Measurements from ENCODE around the gene GPR152.
"Not testable (repeated sequence)": the region's sequence is repeated elsewhere in the genome, so short reads cannot be mapped to it uniquely, and the experiment has no call there.

The GPR152 gene

DNA sequence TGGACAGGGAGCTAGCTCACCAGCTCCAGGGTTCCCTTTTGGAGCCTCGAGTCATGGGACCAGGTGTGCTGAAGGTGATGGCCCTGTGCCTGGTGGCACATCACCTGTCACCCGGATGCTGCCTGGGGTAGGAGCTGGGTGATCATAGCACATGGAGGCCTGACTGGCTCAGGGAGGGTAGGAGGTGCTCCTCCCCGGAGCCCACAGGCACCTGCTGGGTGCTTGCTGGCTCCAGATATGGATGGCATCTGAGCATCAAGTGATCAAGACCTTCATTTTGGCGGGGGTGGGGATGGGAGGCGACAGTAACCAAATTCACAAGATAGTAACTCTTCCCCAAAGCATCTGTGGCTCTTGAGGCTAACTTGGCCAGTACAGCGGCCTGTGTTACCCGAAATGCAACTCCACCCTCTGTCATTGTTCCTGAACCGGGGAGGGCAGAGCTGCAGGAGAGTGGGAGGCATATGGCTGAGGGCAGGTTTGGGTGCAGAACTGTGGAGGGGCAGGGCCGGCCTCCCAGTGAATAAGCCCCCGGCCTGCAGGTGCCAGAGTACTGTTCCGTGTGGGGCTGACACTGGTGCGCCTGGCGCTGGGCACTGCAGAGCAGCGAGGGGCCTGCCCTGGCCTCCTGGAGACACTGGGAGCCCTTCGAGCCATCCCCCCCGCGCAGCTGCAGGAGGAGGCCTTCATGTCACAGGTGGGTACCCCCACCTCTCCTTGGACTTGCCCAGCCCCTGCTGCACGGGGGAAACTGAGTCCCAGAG, 43.9 kb downstream of the GPR152 start:
- DNase-seq, result no peak

DNA sequence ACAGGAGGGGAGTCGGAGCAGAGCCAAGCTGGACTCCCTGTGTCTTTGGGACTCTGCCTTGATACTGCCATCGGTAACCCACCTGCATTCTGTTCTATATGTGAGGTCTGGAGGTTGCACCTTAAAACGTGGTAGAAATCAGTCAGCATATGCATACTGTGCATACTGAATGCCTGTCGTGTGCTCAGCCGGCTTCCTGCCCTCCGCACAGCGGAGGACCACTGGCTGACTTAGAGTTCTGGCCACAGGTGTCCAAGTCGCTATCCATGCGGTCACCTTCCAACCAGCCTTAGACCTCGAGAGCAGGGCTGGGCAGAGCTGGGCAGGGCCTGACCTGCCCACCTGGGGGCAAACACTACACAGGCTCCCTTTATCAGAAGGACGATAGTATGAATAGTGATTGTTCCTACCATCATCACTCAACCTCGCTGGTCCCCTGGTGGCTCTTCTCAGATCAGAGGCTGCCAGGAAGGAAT, 44.8 kb downstream of the GPR152 start:
- no peak for DNase-seq

DNA sequence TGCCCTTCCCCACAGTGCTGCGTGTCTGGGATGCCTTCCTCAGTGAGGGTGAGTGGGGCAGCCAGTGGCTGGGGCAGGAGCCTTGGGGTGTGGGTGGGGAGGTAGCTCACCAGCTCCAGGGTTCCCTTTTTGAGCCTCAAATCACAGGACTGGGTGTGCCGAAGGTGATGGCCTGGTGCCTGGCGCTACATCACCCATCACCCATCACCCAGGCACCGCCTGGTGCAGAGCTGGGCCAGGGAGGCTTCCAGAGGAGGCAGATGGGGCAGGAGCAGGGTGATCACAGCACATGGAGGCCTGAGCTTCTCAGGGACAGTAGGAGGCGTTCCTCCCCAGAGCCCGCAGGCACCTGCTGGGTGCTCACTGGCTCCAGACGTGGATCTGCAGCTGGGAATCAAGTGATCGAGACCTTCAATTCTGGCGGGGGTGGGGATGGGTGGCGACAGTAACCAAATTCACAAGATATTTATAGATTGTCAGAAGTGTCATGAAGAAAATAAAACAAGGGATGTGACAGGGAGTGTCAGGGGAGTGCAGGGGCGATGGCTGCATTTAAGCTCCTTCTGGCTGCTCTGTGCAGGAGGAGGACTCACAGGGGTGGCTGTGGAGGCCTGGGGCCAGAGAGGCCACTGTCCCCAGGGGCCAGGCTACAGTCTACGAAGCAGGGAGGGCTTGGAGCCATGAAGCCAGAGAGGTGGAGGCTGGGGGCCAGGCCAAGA, 45.4 kb downstream of the GPR152 start:
- no peak for DNase-seq

DNA sequence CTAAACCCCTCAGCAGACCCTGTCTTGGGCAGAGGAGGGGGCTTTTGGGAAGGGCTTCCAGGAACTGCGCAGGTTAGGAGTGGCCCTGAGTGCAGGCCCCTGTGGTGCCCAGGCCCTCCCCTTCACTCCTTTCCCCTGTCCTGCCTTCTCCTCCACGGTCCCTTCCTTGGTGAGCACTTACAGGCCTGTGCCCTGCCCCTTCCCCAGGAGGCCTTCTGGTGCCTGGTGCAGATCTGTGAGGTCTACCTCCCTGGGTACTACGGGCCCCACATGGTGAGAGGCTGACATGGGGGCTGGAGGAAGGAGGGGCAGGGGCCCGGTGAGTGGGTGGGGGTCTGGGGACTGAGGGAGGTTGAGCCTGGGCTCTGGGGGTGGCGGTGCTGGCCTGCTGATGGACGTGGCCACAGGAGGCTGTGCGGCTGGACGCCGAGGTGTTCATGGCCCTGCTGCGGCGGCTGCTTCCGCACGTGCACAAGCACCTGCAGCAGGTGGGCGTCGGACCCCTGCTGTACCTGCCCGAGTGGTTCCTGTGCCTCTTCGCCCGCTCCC, 46.0 kb downstream of the GPR152 start:
- no peak for DNase-seq

DNA sequence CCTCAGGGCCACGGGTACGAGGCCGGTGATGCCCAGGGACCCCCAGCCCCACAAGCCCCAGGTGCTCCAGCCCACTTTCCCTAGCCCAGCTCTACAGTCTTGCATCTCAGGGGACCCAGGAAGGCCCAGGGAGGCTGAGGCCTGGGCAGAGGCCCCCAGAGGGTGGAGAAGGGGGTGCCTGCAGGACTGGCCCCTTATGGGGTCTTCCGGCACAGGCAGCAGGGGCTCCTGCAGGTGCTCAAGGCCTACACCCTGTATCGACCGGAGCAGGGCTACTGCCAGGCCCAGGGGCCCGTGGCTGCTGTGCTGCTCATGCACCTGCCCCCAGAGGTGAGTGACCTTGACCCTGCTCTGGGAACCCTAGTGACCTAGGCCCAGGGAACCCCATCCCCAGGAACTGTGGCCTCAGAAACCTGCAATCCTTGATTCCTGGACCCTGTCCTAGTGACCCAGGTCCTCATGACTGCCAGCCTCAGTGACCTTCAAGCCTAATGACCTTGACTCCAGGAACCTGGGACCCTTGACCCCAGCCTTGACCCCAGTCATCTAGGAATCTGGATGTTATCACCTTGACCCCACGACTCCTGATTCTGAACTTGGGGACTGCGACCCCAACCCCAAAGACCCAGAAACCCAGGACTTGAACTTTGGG, 46.7 kb downstream of the GPR152 start:
- DNase-seq, result no peak

DNA sequence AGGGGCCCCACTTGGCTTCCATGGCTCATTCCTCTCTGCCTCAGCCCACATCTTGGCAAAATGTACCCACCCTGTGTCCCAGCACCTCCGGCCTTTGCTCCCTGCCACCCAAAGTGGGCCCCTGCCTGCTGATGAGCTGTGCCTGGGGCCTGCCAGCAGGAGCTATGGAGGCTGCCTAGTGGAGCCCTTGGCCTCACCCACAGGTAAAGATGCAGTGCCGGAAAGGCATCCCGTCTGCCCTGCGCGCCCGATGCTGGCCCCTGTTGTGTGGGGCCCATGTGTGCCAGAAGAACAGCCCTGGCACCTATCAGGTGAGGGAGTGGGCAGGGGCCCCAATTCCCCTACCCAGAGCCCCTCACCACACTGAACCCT, 47.3 kb downstream of the GPR152 start:
- no peak for DNase-seq

DNA sequence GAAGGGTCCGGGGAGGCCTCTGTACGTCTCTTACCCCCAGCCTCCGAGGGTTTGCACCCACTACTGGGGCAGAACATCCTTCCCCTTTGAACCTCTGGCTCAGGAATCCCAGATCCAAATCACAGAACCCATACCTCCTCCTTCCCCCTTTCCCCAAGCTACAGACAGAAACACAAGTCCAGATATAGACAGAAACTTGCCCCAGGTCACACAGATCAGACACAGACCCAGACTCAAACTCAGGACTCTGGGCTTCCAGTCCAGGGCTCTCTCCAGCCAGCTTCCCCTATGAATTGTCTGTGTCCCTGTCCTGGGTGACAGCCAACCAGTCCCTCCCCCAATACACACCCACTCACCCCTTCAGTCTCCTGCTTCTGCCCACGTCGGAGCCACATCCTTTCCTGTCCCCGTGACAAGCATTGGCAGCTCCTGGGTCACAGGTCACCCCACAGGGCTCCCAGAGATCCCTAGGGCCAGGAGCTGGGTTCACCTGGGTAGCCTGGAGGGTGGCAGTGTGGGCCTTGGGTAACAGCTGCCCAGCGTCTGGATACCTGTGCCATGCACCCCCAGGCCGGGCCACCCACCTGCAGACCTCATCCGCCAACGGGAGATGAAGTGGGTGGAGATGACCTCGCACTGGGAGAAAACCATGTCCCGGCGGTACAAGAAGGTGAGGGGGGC, 47.9 kb downstream of the GPR152 start:
- DNase-seq, result no peak

DNA sequence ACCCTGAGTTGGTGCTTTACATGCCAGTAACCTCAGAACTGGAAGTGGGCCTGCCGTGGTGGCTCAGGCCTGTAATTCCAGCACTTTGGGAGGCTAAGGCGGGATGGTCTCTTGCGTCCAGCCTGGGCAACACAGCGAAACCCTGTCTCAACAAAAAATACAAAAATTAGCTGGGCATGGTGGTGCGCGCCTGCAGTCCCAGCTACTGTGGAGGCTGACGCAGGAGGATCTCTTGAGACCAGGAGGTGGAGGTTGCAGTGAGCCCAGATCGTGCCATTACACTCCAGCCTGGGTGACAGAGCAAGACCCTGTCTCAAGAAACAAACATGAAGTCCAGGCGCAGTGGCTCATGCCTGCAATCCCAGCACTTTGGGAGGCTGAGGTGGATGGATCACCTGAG, 49.4 kb downstream of the GPR152 start:
- DNase-seq, result not testable (repeated sequence)

DNA sequence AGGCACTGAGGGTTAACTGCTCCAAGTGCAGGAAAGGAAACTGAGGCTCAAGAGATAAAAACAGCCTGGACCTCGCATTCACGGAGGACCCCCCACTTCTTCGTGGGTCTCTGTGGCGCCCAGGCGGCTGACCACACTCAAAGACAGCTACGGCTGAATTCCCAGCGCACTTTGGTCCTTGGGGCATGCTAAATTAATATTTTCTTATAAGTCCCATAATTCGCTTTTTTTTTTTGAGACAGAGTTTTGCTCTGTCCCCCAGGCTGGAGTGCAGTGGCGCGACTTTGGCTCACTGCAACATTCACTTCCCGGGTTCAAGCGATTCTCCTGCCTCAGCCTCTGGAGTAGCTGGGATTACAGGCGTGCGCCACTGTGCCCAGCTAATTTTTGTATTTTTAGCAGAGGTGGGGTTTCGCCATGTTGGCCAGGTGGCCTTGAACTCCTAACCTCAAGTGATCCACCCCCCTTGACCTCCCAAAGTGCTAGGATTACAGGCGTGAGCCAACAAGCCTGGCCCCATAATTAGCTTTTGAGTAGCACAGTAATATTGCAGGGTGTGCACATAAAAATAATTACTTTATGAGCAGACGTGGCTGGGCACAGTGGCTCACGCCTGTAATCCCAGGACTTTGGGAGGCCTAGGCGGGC, 50.2 kb downstream of the GPR152 start:
- DNase-seq, result not testable (repeated sequence)

DNA sequence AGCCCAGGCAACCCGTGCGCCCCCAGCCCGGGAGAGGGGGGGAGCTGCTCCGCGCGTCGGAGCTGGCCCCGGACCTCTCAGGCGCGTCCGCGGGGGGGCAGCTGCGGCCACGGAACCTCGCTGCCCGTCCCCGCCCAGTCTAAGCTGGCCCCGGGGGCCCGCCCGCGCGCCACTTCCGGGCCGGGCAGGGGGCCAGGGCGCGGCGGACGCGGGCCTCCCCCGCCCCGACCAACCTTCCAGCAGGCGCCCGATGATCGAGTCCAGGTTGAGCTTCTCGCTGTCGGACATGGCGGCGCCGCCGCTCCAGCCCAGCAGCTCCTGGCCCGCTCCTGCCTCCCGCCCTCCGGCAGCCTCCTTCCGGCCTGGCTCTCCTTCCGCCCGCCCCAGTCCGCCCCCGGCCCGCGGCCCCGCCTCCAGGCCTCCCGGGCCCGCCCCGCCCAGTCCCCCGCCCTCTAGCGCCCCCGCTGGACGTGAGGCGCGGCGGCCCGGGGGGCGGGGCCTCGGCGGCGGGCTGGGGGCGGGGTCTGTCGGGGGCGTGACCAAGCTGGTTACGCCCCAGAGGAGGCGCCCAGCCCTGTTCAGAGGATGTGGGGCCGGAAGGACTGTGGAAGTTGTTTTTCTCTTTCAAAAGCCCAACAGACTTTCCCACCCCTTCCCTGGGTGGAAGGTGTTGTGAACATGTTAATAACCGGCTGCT, 50.9 kb downstream of the GPR152 start, which contains the start of gene PPP1CA:
TSS of gene PPP1CA (minus strand) at position 364 of the 697 bp plus-strand sequence. CDS start at position 288, 76 bp downstream.
- DNase-seq, result peak; percentile 88 to 92

Data from NCI-H446 (cell line).